Epithelial cell of esophagus (primary cell): ENCODE measurements around the gene SH3RF1.
"Not testable (repeated sequence)": the region's sequence is repeated elsewhere in the genome, so short reads cannot be mapped to it uniquely, and the experiment has no call there.

Source experiments
- DNase-seq: peaks from one replicate; pipeline ENCODE4 v3.0.0; 2010; ENCODE audit warnings: low read depth
- H3K4me3 ChIP-seq: 2 replicates; pipeline ENCODE4 v1.5.1; 2011; ENCODE audit warnings: mild to moderate bottlenecking, low read length, control low read depth
- CTCF ChIP-seq: IDR thresholded peaks from 2 replicates; pipeline ENCODE4 v1.5.1; 2011; ENCODE audit warnings: low read depth, mild to moderate bottlenecking, low read length, control low read depth, inconsistent platforms; ENCODE audit not compliant: insufficient read depth; ENCODE audit errors: missing control alignments

The SH3RF1 gene

GRCh38 chr4:169309326-169309967, 38.7 kb upstream of the SH3RF1 start:
- no peak for DNase-seq
- no peak for TF ChIP-seq CTCF
- no peak overlapping the region for H3K4me3 ChIP-seq

- no peak for TF ChIP-seq CTCF
- H3K4me3 ChIP-seq, result no peak overlapping the region
- DNase-seq, result peak; percentile 80
Observed at GRCh38 chr4:169307576-169307975, 36.8 kb upstream of the SH3RF1 start.

GRCh38 chr4:169305651-169306050, 34.9 kb upstream of the SH3RF1 start:
- no peak for DNase-seq
- no peak overlapping the region for H3K4me3 ChIP-seq
- no peak for TF ChIP-seq CTCF

GRCh38 chr4:169305173-169305572, 34.4 kb upstream of the SH3RF1 start:
- no peak overlapping the region for H3K4me3 ChIP-seq
- DNase-seq, result no peak
- no peak for TF ChIP-seq CTCF

GRCh38 chr4:169295822-169296221, 25.1 kb upstream of the SH3RF1 start:
- no peak for DNase-seq
- TF ChIP-seq CTCF, result no peak

GRCh38 chr4:169293343-169294176, 22.8 kb upstream of the SH3RF1 start:
- TF ChIP-seq CTCF, result no peak
- no peak for DNase-seq
- no peak overlapping the region for H3K4me3 ChIP-seq

More at GRCh38 chr4:169295822-169296221, 25.1 kb upstream of the SH3RF1 start:
- no peak overlapping the region for H3K4me3 ChIP-seq

- DNase-seq, H3K4me3 ChIP-seq: not testable (repeated sequence)
Observed at GRCh38 chr4:169287983-169288382, 17.2 kb upstream of the SH3RF1 start.
